ENCODE results near the gene BICC1.

BICC1 gene

DNA sequence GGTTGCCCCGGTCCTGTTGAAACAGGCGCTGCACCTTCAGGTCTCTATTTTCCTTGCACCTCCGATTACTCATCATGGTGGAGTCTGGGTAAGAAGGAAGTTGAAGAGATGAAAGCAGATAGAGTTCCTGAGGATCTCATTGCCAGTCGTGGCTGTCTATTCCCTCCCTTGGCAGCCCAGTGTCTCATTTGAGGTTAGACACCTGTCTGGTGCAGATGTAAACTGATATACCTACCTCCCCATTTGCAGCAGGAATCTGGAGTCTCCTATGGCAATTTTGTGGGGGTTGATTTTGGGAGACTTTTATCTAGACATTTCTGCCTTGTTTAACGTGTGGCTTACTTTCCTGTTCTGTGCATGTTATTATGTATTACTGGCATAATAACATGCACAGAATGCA lies 212.1 kb downstream of the BICC1 start:
- TF ChIP-seq ZNF274 (IDR thresholded peaks at IDR 0.05; ENCODE audit: low read depth, low read length), result no peak
- no peak overlapping the region for H3K4me3 ChIP-seq (ENCODE audit: low read length)

DNA sequence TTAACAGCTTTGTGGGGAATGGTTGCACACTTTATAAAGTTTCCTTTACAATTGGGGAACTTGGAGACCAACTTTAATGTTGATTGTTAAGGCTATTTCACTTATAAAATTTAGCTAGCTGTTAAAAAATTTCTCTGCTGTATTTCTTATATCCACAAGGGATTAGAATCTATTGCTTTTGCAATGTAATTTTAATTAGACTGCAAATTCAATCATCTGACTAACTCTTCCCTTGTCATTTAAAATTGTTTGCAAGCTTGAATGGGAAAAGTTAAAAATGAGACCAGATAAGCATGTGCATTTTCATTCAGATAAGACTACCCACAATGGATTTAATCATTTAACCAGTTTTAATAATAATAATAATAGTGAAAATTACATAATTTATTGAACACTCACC lies 213.2 kb downstream of the BICC1 start:
- TF ChIP-seq ZNF274 (IDR thresholded peaks at IDR 0.05; ENCODE audit: low read depth, low read length), result no peak
- H3K4me3 ChIP-seq (ENCODE audit: low read length), result no peak overlapping the region

DNA sequence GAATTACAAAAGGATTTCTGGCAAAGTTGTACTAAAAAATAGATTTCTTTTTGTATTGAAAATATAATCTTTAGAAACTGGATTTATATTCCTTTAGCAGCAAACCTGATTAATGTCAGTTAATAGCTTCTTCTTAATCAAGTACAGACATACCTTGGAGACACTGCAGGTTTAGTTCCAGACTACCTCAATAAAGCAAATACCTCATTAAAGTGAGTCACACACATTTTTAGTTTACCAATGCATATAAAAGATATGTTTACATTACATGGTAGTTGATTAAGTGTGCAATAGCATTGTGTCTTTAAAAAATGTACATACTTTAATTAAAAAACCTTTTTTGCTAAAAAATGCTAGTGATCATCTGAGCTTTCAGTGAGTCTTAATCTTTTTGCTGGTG lies 215.0 kb downstream of the BICC1 start:
- TF ChIP-seq ZNF274 (IDR thresholded peaks at IDR 0.05; ENCODE audit: low read depth, low read length), result no peak
- H3K4me3 ChIP-seq (ENCODE audit: low read length), result no peak overlapping the region

DNA sequence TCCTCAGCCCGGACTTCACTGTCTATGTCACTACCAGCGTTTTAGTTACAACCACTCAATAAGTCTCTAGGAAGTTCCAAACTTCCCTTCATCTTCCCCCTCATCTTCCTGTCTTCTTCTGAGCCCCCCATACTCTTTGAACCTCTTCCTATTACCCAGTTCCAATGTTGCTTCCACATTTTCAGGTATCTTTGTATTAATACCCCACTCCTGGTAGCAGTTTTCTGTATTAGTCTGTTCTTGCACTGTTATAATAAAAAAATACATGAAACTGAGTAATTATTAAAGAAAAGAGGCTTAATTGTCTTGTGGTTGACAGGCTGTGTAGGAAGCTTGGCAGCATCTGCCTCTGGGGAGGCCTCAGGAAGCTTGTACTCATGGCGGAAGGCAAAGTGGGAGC lies 218.6 kb downstream of the BICC1 start:
- H3K4me3 ChIP-seq (ENCODE audit: low read length), result no peak overlapping the region
- no peak for TF ChIP-seq ZNF274 (IDR thresholded peaks at IDR 0.05; ENCODE audit: low read depth, low read length)

DNA sequence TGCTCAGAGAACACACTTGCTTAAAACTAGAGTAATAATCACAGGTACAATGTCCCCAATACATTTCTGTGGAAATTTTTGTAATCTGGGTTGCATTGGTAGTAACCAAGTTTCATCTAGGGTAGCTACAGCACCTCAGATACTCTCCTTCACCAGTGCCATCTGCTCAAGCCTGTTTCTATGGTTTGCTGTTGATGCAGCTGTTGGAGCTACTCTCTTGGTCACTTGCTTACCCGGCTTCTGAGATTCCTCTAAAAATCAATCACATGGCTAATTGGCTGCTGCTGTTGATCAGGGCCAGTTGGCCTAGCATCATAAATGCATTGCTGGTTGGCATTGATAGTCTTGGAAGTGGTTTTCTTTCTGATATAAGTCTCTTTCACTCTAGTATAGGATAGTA lies 220.8 kb downstream of the BICC1 start:
- no peak overlapping the region for H3K4me3 ChIP-seq (ENCODE audit: low read length)
- no peak for TF ChIP-seq ZNF274 (IDR thresholded peaks at IDR 0.05; ENCODE audit: low read depth, low read length)

DNA sequence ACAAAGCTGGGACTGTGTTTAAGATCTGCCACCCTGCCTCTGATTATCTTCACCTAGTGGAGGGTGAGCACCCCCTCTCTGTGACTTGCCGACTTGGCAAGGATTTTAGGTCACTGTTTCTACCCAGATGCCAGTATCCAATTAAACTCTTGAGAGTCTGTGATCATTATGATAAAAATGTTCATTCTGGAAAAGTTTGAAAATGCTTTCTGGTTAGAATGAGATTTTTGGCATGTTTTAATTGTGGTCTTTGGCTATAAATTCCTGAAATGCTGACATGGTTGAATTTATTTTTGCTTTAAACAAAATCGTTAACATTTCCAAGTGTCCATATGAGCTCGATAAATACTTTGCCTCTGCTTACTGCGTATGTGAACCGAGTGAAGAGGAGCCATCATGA lies 221.4 kb downstream of the BICC1 start:
- no peak for TF ChIP-seq ZNF274 (IDR thresholded peaks at IDR 0.05; ENCODE audit: low read depth, low read length)

DNA sequence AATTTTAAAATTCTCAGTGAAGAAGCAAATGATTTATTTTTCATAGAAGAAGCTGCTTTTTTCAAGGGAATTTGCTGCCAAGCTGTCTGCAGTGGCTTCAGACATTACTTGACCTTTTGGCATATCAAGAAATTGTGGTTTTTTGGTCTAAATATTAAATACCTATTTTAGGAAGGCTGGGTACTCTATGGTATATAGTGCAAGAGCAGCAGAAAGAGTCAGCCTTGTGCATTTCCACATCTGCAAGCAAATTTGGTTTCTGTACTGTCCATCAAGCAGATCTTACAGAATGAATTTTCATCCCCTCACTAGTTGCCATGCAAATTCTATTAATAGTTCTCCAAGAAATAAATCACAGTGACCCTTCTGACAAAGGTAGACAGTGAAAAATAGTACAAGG lies 222.0 kb downstream of the BICC1 start:
- no peak overlapping the region for H3K4me3 ChIP-seq (ENCODE audit: low read length)

More for the DNA sequence above, 221.4 kb downstream of the BICC1 start:
- no peak overlapping the region for H3K4me3 ChIP-seq (ENCODE audit: low read length)

DNA sequence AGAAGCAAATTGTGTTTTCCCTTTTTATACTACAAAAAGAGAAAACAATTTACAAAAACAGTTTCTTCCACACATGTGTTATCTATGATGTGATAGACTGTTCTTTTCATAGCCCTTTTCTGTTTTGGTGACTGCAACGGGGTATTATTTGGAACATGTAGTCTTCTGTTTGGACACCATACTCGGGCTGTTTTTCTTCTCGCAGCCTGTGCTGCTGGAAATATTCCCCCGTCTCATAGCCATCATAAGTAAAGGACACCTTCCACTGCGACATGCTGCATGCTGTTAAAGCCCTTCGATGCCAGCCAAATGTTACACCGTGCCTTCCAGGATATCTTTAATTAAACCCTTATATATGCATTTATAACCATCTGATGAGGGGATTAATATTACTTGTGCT lies 222.4 kb downstream of the BICC1 start:
- no peak for TF ChIP-seq ZNF274 (IDR thresholded peaks at IDR 0.05; ENCODE audit: low read depth, low read length)
- no peak overlapping the region for H3K4me3 ChIP-seq (ENCODE audit: low read length)

More for the DNA sequence above, 222.0 kb downstream of the BICC1 start:
- TF ChIP-seq ZNF274 (IDR thresholded peaks at IDR 0.05; ENCODE audit: low read depth, low read length), result no peak

DNA sequence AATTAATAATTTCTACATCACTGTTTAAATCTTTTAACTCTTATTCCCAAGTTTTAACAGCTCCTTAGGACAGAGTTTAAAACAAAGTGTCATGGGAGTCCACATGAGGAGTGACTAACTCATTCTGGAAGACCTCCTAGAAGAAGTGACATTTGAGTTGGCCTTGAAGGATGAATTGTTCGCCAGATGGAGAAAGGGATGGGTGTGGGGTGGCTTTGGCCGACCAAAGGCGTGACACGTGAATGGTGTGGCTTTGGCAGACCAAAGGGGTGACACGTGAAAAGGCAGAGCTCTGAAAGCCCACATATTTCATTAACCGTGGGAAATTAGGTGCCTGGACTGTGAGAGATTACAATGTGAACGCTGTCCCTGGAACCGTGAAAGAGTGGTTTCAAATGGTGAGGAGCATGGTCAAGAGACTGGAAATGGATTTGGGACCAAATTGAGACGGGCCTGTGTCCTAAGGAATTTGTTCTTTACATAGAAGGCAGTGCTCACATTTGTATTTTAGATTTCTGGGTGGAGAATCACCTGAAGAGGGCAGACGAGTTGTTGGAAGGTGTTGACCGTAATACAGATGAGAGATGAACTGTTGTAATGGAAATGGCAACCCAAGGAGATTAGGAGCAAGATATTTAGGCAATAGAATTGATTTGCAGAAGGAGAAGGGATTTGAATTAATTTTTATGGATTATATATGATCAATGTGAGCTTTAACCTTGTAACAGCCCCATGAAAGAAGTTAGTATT lies 228.1 kb downstream of the BICC1 start:
- no peak overlapping the region for H3K4me3 ChIP-seq (ENCODE audit: low read length)

DNA sequence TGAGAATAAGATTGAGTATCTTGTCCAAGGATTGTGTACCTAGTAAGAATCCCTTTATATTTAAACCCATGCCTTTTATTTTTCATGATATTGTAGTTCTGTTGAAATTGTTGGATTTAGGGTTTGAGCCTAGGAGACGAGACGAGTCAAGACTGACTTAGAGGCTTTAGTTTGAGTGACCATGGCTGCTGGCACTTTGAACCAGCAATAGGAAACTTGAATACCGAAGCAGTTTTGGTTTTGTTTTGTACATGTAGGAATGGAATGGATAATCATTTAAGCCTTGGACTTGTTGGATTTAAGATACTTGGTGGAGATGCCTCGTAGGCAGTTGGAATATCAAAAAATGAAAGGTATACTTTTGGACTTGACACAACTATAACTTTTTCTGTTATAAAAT lies 229.0 kb downstream of the BICC1 start:
- no peak overlapping the region for H3K4me3 ChIP-seq (ENCODE audit: low read length)
- no peak for TF ChIP-seq ZNF274 (IDR thresholded peaks at IDR 0.05; ENCODE audit: low read depth, low read length)

More for the DNA sequence above, 228.1 kb downstream of the BICC1 start:
- TF ChIP-seq ZNF274 (IDR thresholded peaks at IDR 0.05; ENCODE audit: low read depth, low read length), result no peak

DNA sequence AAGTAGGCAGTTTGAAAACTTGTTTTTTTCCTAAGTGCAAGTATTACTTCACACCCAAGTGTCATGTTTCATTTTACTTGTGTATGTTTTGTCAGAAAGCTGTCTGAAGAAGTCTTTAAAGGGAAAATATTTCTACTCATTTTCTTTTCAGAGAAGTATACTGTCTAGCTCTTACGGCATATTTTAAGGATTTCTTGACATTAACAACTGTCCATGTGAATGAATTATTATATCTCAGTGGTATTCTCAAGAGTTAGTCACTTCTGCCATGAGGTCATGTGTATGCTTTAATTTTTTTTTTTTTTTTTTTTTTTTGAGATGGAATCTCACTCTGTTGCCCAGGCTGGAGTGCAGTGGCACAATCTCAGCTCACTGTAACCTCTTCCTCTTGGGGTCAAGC lies 229.5 kb downstream of the BICC1 start:
- no peak overlapping the region for H3K4me3 ChIP-seq (ENCODE audit: low read length)
- TF ChIP-seq ZNF274 (IDR thresholded peaks at IDR 0.05; ENCODE audit: low read depth, low read length), result no peak

DNA sequence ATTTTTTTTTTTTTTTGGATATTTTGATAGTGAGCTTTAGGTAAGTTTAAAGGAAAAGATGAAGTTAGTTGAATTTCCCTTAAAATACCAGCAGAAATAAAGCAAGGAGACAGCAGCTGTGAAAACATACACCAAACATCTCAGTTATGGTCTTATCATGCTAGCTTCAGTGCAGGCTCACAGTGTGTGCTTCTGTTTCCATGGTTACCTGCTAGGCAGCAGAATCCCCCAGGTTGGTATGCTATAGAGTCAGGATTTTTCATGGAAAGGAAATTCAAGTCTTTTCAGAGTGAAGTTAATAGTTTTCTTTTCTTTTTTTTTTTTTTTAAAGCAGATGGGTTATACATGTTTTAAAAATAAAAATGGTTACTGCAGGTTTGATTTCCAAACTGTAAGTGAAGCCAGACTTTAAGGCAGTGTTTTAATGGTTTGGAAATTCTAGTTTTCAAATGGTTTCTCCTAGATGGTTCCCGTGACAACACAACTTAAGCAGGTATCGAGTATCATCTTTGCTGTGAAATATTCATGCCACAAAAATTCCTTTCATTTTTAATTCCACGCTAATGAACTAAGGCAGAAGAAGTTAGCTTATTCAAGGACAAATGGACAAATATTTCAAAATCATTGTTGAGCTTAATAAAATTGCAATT lies 230.9 kb downstream of the BICC1 start:
- TF ChIP-seq ZNF274 (IDR thresholded peaks at IDR 0.05; ENCODE audit: low read depth, low read length), result no peak
- H3K4me3 ChIP-seq (ENCODE audit: low read length), result no peak overlapping the region

DNA sequence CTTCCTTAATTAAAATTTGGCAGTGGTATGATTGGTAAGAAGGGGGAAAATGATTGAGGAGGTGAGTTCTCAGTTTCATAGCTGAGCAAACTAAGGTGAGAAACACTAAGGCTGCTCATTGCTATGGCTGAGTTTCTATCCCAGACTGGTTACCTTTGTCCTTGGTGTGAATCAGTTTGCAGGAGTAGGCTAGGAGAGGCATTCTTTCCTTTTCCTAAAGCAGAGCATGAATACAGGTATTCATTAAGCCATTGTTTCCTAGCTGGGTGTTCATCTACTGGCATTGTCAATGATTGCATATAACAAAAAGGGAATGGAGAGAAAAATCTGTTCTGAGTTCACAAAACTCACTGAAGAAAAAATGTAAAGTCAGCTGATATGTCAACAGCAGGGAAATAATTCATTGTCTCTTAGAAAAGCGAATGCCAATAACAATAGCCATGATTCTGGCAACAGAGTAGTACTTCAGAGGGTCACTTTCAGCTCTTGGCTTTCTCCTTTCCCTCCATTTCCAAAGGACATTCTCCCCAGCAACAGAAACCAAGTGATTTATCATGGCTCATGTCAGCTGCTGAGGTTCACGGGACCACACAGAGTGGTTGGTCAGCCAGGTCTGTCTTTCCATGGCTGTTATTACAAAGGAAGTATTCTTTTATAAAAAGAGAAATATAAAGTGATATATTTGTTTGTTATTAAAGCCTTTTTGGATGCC lies 234.0 kb downstream of the BICC1 start:
- no peak overlapping the region for H3K4me3 ChIP-seq (ENCODE audit: low read length)
- TF ChIP-seq ZNF274 (IDR thresholded peaks at IDR 0.05; ENCODE audit: low read depth, low read length), result no peak

DNA sequence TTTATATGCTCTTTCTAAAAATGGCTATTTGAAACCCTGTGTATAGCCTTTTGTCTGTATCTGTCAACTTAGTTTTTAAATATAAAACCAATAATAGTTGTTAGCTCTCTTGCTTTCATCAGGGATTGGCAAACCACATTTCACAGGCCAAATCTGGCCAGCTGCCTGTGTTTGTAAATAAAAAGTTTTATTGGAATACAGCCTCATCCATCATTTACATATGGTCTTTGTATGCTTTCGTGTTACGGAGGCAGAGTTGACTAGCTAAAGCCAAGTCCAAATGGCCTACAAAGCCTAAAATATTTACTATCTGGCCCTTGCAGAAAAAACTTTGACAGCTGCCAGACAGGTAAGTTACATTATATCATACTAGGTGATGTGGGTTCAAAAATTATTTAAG lies 235.0 kb downstream of the BICC1 start:
- no peak overlapping the region for H3K4me3 ChIP-seq (ENCODE audit: low read length)
- TF ChIP-seq ZNF274 (IDR thresholded peaks at IDR 0.05; ENCODE audit: low read depth, low read length), result no peak

DNA sequence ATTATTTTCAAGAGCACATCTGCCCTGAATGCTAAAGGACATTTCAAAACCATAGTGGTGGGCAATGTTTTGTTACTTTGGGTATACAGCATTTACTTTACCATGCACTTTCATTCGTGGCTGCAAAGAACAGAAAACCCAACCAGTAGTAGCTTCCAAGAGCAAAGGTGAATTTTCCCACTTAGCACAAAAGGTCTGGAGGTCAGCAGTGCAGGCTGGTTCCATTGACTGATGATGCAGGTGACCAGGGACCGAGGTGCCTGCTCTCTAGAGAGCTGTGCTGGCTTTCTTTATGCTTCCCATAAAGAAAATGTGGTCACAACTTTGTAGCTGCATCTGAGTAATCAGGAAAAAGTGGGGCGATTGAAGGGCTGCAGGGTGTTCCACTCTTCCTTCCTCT lies 240.0 kb downstream of the BICC1 start:
- TF ChIP-seq ZNF274 (IDR thresholded peaks at IDR 0.05; ENCODE audit: low read depth, low read length), result no peak
- no peak overlapping the region for H3K4me3 ChIP-seq (ENCODE audit: low read length)
